ENCODE results near the gene PDCD7. TPM values are rescaled to one million over a fixed set of nuclear protein-coding genes. Genes with fewer than 3 reads are reported as not detected.

PDCD7 gene
- total RNA-seq, 1 experiment from 2014 or later = 23.5 TPM

DNA sequence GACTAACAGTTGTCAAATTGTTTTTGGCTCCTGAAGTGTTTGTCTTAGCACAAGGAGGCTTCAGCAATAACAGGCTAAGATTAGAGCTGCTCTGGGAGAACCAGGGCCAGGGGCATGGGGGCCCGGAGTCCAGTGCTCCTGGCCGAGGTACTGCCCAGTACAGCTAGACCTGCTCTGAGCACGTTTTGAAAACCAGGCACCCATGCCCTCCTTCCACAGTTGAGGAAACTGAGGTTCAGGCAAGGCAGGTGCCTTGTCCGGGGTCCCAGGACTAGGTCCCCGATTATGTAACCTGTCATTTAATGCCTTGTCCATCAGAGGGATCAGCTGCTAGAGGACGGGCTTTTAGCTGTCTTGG is 37.9 kb downstream of the PDCD7 start (continued):
- TF ChIP-seq, protein P1, sequence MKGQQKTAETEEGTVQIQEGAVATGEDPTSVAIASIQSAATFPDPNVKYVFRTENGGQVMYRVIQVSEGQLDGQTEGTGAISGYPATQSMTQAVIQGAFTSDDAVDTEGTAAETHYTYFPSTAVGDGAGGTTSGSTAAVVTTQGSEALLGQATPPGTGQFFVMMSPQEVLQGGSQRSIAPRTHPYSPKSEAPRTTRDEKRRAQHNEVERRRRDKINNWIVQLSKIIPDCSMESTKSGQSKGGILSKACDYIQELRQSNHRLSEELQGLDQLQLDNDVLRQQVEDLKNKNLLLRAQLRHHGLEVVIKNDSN (CRISPR knock-in tag; IDR thresholded peaks at IDR 0.05) = no peak
- no peak for TF ChIP-seq RELA (CRISPR knock-in tag; IDR thresholded peaks at IDR 0.05; ENCODE audit: borderline replicate concordance)

DNA sequence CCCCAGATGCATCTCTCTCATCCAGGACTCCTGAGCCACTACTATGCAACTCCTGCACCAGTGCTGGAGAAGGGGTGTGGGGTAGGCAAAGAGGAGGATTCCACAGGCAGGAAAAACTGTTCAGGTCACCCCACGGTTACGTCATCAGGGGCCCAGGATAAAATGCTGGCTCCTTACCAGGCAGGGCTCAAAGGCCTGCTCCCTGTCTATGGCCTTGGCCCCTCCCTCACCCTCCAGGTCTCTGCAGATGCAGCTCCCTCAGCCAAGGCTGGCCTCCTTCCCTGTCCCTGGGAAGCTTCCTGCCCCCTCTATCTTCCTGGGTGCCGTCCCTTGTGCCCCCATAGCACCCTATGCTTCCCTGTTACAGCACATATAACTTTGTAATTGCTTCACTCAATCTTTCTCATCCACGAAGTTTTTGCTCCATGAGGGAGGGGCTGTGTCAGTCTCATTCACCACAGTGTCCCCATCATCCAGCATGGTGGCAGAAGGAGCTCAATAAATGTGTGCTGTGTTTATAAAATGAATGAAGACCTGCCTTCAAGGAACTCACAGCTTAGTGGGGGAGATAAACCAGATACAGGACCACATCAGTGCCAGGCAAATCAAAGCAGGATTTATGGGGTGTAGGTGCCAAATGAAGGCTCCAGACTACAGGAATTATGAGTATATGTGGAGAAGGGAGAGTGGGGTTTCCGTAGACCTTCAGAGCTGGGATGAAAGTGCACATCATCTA is 38.4 kb downstream of the PDCD7 start:
- no peak for ATAC-seq

More for the DNA sequence above, 38.4 kb downstream of the PDCD7 start:
- Mint-ChIP-seq H3K27ac (no peak overlapping the region), H3K27me3 (ENCODE audit: low read depth) (no peaks in the 10 kb centered on the region), H3K4me3 (no peak overlapping the region), H3K36me3 (no peaks in the 10 kb centered on the region), H3K4me1 (no peaks in the 10 kb centered on the region), H3K9me3 (no peaks in the 10 kb centered on the region)
- TF ChIP-seq ZNF416 (CRISPR knock-in tag; IDR thresholded peaks at IDR 0.05) = no peak
- TF ChIP-seq, protein P2, sequence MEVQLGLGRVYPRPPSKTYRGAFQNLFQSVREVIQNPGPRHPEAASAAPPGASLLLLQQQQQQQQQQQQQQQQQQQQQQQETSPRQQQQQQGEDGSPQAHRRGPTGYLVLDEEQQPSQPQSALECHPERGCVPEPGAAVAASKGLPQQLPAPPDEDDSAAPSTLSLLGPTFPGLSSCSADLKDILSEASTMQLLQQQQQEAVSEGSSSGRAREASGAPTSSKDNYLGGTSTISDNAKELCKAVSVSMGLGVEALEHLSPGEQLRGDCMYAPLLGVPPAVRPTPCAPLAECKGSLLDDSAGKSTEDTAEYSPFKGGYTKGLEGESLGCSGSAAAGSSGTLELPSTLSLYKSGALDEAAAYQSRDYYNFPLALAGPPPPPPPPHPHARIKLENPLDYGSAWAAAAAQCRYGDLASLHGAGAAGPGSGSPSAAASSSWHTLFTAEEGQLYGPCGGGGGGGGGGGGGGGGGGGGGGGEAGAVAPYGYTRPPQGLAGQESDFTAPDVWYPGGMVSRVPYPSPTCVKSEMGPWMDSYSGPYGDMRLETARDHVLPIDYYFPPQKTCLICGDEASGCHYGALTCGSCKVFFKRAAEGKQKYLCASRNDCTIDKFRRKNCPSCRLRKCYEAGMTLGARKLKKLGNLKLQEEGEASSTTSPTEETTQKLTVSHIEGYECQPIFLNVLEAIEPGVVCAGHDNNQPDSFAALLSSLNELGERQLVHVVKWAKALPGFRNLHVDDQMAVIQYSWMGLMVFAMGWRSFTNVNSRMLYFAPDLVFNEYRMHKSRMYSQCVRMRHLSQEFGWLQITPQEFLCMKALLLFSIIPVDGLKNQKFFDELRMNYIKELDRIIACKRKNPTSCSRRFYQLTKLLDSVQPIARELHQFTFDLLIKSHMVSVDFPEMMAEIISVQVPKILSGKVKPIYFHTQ (CRISPR knock-in tag; IDR thresholded peaks at IDR 0.05) = no peak
- TF ChIP-seq FOXK1 (CRISPR knock-in tag; IDR thresholded peaks at IDR 0.05) = no peak
- TF ChIP-seq HMGA2 (CRISPR knock-in tag; IDR thresholded peaks at IDR 0.05) = no peak
- TF ChIP-seq ZNF232 (CRISPR knock-in tag; IDR thresholded peaks at IDR 0.05) = no peak
- TF ChIP-seq MYBL2 (CRISPR knock-in tag; IDR thresholded peaks at IDR 0.05) = no peak
- TF ChIP-seq, protein P3, sequence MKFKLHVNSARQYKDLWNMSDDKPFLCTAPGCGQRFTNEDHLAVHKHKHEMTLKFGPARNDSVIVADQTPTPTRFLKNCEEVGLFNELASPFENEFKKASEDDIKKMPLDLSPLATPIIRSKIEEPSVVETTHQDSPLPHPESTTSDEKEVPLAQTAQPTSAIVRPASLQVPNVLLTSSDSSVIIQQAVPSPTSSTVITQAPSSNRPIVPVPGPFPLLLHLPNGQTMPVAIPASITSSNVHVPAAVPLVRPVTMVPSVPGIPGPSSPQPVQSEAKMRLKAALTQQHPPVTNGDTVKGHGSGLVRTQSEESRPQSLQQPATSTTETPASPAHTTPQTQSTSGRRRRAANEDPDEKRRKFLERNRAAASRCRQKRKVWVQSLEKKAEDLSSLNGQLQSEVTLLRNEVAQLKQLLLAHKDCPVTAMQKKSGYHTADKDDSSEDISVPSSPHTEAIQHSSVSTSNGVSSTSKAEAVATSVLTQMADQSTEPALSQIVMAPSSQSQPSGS (CRISPR knock-in tag; IDR thresholded peaks at IDR 0.05; ENCODE audit: borderline replicate concordance, low read depth) = no peak
- TF ChIP-seq, protein P4, sequence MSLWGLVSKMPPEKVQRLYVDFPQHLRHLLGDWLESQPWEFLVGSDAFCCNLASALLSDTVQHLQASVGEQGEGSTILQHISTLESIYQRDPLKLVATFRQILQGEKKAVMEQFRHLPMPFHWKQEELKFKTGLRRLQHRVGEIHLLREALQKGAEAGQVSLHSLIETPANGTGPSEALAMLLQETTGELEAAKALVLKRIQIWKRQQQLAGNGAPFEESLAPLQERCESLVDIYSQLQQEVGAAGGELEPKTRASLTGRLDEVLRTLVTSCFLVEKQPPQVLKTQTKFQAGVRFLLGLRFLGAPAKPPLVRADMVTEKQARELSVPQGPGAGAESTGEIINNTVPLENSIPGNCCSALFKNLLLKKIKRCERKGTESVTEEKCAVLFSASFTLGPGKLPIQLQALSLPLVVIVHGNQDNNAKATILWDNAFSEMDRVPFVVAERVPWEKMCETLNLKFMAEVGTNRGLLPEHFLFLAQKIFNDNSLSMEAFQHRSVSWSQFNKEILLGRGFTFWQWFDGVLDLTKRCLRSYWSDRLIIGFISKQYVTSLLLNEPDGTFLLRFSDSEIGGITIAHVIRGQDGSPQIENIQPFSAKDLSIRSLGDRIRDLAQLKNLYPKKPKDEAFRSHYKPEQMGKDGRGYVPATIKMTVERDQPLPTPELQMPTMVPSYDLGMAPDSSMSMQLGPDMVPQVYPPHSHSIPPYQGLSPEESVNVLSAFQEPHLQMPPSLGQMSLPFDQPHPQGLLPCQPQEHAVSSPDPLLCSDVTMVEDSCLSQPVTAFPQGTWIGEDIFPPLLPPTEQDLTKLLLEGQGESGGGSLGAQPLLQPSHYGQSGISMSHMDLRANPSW (CRISPR knock-in tag; conservative IDR thresholded peaks at IDR 0.05; ENCODE audit: low read depth) = no peak
- TF ChIP-seq, protein P5, sequence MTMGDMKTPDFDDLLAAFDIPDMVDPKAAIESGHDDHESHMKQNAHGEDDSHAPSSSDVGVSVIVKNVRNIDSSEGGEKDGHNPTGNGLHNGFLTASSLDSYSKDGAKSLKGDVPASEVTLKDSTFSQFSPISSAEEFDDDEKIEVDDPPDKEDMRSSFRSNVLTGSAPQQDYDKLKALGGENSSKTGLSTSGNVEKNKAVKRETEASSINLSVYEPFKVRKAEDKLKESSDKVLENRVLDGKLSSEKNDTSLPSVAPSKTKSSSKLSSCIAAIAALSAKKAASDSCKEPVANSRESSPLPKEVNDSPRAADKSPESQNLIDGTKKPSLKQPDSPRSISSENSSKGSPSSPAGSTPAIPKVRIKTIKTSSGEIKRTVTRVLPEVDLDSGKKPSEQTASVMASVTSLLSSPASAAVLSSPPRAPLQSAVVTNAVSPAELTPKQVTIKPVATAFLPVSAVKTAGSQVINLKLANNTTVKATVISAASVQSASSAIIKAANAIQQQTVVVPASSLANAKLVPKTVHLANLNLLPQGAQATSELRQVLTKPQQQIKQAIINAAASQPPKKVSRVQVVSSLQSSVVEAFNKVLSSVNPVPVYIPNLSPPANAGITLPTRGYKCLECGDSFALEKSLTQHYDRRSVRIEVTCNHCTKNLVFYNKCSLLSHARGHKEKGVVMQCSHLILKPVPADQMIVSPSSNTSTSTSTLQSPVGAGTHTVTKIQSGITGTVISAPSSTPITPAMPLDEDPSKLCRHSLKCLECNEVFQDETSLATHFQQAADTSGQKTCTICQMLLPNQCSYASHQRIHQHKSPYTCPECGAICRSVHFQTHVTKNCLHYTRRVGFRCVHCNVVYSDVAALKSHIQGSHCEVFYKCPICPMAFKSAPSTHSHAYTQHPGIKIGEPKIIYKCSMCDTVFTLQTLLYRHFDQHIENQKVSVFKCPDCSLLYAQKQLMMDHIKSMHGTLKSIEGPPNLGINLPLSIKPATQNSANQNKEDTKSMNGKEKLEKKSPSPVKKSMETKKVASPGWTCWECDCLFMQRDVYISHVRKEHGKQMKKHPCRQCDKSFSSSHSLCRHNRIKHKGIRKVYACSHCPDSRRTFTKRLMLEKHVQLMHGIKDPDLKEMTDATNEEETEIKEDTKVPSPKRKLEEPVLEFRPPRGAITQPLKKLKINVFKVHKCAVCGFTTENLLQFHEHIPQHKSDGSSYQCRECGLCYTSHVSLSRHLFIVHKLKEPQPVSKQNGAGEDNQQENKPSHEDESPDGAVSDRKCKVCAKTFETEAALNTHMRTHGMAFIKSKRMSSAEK (CRISPR knock-in tag; IDR thresholded peaks at IDR 0.05; ENCODE audit: borderline replicate concordance) = no peak
- TF ChIP-seq, protein P6, sequence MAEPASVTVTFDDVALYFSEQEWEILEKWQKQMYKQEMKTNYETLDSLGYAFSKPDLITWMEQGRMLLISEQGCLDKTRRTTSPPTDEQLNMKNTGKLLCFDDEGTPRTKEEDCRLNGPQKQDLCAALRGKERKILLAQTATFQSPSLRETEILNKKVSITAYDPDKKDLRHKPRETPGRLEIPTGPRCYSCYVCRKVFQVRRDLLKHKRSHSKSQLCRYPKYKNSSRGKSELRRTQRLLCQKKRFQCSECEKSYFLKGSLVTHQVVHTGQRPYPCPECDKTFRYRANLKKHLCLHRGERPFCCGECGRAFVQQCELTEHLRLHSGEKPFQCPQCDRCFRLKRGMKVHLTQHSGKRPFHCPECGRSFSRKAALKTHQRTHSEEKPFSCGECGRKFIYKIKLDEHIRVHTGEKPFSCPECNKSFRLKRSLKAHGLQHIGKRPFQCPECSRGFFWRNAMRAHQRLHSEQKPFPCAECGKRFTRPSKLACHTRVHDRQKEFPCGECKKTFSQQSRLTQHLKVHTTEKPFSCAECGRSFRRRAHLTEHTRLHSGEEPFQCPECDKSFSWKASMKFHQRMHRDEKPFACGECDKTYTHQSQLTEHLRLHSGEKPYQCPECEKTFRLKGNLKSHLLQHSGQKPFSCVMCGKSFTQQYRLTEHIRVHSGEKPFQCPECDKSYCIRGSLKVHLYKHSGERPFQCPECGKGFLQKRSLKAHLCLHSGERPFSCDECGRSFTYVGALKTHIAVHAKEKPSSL (CRISPR knock-in tag; conservative IDR thresholded peaks at IDR 0.05) = no peak
- no peak for TF ChIP-seq NFATC4 (CRISPR knock-in tag; IDR thresholded peaks at IDR 0.05)
- TF ChIP-seq EMX1 (CRISPR knock-in tag; IDR thresholded peaks at IDR 0.05) = no peak
- TF ChIP-seq, protein P7, sequence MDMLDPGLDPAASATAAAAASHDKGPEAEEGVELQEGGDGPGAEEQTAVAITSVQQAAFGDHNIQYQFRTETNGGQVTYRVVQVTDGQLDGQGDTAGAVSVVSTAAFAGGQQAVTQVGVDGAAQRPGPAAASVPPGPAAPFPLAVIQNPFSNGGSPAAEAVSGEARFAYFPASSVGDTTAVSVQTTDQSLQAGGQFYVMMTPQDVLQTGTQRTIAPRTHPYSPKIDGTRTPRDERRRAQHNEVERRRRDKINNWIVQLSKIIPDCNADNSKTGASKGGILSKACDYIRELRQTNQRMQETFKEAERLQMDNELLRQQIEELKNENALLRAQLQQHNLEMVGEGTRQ (CRISPR knock-in tag; IDR thresholded peaks at IDR 0.05) = no peak
- TF ChIP-seq, protein P8, sequence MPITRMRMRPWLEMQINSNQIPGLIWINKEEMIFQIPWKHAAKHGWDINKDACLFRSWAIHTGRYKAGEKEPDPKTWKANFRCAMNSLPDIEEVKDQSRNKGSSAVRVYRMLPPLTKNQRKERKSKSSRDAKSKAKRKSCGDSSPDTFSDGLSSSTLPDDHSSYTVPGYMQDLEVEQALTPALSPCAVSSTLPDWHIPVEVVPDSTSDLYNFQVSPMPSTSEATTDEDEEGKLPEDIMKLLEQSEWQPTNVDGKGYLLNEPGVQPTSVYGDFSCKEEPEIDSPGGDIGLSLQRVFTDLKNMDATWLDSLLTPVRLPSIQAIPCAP (CRISPR knock-in tag; IDR thresholded peaks at IDR 0.05) = no peak
- TF ChIP-seq RORB (CRISPR knock-in tag; IDR thresholded peaks at IDR 0.05) = no peak
- no peak for TF ChIP-seq NFYB (CRISPR knock-in tag; conservative IDR thresholded peaks at IDR 0.05; ENCODE audit: low read depth)
- no peak for TF ChIP-seq ZNF423 (CRISPR knock-in tag; IDR thresholded peaks at IDR 0.05)
- TF ChIP-seq ZNF263 (CRISPR knock-in tag; IDR thresholded peaks at IDR 0.05; ENCODE audit: low read depth) = no peak
- CTCF ChIA-PET = interaction anchor here (1.0 to 2.1 kb wide), 4 partner anchors 9 to 176 kb away, joined by 3 to 5 read pairs (median 4); no protein-coding TSS in a partner anchor
- POLR2A ChIA-PET = no interaction called here
- DNase-seq (ENCODE audit: low spot score) = no peak
